ENCODE data around the gene STAT4. TPM values are rescaled to one million over a fixed set of nuclear protein-coding genes. Genes with fewer than 3 reads are reported as not detected.

STAT4 gene
- total RNA-seq, 1 experiment from 2014 or later: 0.33 TPM

DNA sequence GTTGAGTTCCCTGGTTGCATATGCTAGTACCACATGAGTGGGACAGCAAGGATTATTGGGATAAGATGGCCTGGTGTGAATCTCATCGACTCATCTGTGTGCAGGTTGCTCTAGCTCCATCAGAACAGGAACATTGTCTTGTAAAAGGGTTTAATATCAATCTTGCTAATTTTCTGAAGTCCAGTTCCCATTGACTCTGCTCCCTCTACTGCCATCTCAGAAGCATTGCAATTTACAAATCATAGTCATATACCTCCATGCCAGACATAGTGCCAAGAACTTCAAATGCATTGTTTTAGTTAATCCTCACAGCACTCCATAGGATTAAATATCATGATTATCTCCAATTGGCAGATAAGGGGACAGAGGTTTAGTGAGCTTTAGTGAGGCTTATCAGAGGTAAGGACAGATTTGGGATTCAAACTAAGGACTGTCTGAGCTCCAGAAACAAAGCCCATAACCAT is 4.8 kb upstream of the STAT4 start:
- TF ChIP-seq, protein P1, sequence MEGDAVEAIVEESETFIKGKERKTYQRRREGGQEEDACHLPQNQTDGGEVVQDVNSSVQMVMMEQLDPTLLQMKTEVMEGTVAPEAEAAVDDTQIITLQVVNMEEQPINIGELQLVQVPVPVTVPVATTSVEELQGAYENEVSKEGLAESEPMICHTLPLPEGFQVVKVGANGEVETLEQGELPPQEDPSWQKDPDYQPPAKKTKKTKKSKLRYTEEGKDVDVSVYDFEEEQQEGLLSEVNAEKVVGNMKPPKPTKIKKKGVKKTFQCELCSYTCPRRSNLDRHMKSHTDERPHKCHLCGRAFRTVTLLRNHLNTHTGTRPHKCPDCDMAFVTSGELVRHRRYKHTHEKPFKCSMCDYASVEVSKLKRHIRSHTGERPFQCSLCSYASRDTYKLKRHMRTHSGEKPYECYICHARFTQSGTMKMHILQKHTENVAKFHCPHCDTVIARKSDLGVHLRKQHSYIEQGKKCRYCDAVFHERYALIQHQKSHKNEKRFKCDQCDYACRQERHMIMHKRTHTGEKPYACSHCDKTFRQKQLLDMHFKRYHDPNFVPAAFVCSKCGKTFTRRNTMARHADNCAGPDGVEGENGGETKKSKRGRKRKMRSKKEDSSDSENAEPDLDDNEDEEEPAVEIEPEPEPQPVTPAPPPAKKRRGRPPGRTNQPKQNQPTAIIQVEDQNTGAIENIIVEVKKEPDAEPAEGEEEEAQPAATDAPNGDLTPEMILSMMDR (conservative IDR thresholded peaks at IDR 0.05): peak; percentile 53; the same call in 2 of the 3 replicates
- Histone ChIP-seq H2AK5ac (ENCODE audit: insufficient read length, low read length) (no peak overlapping the region), H4K20me1 (ENCODE audit: control insufficient read depth, insufficient read depth, insufficient read length) (no peaks in the 10 kb centered on the region), H3K27me3 (ENCODE audit: insufficient read depth, low read length) (no peaks in the 10 kb centered on the region), H3K23me2 (ENCODE audit: insufficient read length, low read depth, low read length, poor library complexity, severe bottlenecking) (peaks cover 4% of the 10 kb centered on the region), H3K9me3 (ENCODE audit: control insufficient read depth, low read depth, low read length) (no peaks in the 10 kb centered on the region), H2BK120ac (ENCODE audit: low read depth, low read length, poor library complexity, severe bottlenecking) (no peak overlapping the region), H3T11ph (ENCODE audit: low read length) (no peak overlapping the region), H4K5ac (ENCODE audit: insufficient read length, low read depth, low read length) (no peak overlapping the region), H3K79me2 (ENCODE audit: insufficient read depth, low read length) (no peaks in the 10 kb centered on the region), H3K27ac (ENCODE audit: insufficient read length, low read depth, low read length) (no peak overlapping the region), H4K91ac (ENCODE audit: insufficient read length, low read depth, low read length) (no peak overlapping the region), H3K4ac (ENCODE audit: low read depth, low read length) (no peak overlapping the region), H3K4me1 (ENCODE audit: insufficient read depth, low read length) (no peaks in the 10 kb centered on the region; the same call in 1 of the 2 replicates), H3K9ac (ENCODE audit: extremely low read depth, insufficient read length, low read length) (no peak overlapping the region), H2BK15ac (ENCODE audit: low read depth, low read length) (no peak overlapping the region), H2BK12ac (ENCODE audit: insufficient read length, low read depth, low read length) (no peak overlapping the region), H4K8ac (replicated peaks; ENCODE audit: insufficient read length, low read depth, low read length) (no peak overlapping the region), H3K18ac (ENCODE audit: insufficient read length, low read depth, low read length) (no peak overlapping the region), H2BK5ac (ENCODE audit: insufficient read length, low read length) (no peak overlapping the region), H3K23ac (ENCODE audit: insufficient read length, low read depth, low read length) (no peak overlapping the region), H2AFZ (ENCODE audit: low read length) (no peak overlapping the region), H3K79me1 (ENCODE audit: insufficient read depth, low read depth, low read length, poor library complexity, severe bottlenecking) (no peaks in the 10 kb centered on the region), H3K56ac (ENCODE audit: insufficient read length, low read depth, low read length) (no peak overlapping the region), H2BK20ac (ENCODE audit: low read depth, low read length, poor library complexity, severe bottlenecking) (no peak overlapping the region), H3K4me2 (ENCODE audit: insufficient read depth, insufficient read length, low read length) (no peak overlapping the region), H3K14ac (ENCODE audit: insufficient read depth, low read length) (no peak overlapping the region)
- Mint-ChIP-seq H3K4me1 (peaks cover 4 to 5% of the 10 kb centered on the region in 2 experiments), H3K9me3 (no peaks in the 10 kb centered on the region), H3K36me3 (ENCODE audit: insufficient read depth in 1 of 3, low read depth in 3 of 3) (no peaks in the 10 kb centered on the region), H3K27ac (no peak overlapping the region), H3K27me3 (ENCODE audit: low read depth) (no peaks in the 10 kb centered on the region; the same call in 1 of the 2 replicates), H3K4me3 (no peak overlapping the region)
- no peak for DNase-seq
- no CpG with 5 or more reads among the region's 1 CpG for WGBS (ENCODE audit: extremely low coverage, insufficient read length, low lambda C conversion rate)
